Rectal smooth muscle tissue (tissue), 1 donor: ENCODE results near the gene ZC3H12A.
A peak's percentile ranks its signal among the peaks of the same experiment; 100 is the strongest.

ENCODE experiments used
- H3K27ac ChIP-seq: one replicate; pipeline ENCODE4 v1.7.0; 2013; ENCODE audit warnings: low read depth, low read length, inconsistent platforms
- H3K27me3 ChIP-seq: one replicate; pipeline ENCODE4 v1.7.0; 2013; ENCODE audit warnings: low read length; ENCODE audit not compliant: control insufficient read depth, insufficient read depth
- H3K36me3 ChIP-seq: one replicate; pipeline ENCODE4 v1.7.0; 2013; ENCODE audit warnings: low read length; ENCODE audit not compliant: control insufficient read depth, insufficient read depth
- H3K4me1 ChIP-seq: one replicate; pipeline ENCODE4 v1.7.0; 2013; ENCODE audit warnings: low read length; ENCODE audit not compliant: control insufficient read depth, insufficient read depth
- H3K4me3 ChIP-seq: one replicate; pipeline ENCODE4 v1.7.0; 2013; ENCODE audit warnings: low read length
- H3K9ac ChIP-seq: one replicate; pipeline ENCODE4 v1.7.0; 2013; ENCODE audit warnings: low read length

Gene ZC3H12A

DNA sequence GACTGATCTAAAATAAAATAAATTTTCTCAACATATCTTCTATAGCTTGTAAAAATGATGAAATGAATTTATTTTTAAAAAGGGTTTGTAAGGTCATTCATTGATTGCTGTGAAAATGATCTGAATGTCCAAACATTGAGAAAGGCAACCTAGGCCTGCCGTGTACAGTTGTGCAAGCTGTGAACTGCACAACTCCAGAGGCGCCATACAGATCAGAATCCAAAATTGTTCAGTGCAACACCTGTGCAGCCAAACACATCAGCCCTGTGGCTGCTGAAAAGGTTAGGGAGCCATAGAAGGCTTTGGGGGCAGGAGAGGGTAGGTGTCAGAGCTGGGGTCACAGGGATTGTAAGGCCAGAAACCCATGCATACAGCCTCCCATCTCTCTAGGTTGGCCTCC is 9.9 kb upstream of the ZC3H12A start:
- no peak overlapping the region for H3K27ac ChIP-seq
- no peak overlapping the region for H3K4me3 ChIP-seq
- no peaks in the 10 kb centered on the region for H3K36me3 ChIP-seq
- no peaks in the 10 kb centered on the region for H3K4me1 ChIP-seq
- H3K9ac ChIP-seq, result no peak overlapping the region
- H3K27me3 ChIP-seq, result no peaks in the 10 kb centered on the region

DNA sequence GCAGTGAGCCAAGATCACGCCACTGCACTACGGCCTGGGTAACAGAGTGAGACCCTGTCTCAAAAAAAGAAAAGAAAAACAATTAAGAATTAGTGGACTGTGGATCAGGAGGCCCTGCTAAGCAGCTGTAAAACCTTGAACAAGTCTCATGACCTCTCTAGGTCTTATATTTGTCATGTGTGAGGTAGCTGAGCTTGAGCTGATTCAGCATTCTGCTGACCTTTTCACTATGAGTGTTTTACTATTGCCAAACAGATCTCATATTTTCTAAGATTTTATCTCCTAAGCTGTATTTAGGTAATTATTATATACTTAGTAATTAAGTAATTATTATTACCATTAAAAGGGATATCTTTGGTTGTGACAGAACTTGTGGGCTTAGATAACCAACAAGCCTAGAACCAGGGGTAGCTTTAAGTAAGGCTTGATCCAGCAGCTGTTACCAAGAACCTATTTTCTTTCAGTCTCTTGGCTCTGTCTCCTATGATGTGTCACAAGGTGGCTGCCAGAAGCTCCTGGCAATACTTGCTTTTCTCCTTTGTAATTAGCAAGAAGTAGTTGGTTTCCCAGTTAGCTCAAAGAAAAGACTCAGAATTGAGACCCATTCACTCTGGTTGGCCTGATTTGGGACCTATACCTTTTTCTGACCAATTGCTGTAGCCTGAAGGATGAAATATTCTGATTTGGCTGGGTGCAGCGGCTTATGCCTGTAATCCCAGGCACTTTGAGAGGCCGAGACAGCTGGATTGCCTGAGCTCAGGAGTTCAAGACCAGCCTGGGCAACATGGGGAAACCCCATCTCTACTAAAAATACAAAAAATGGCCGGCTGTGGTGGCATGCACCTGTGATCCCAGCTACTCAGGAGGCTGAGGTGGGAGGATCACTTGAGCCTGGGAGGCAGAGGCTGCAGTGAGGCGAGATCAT is 8.5 kb upstream of the ZC3H12A start:
- no peak overlapping the region for H3K27ac ChIP-seq
- no peak overlapping the region for H3K4me3 ChIP-seq
- H3K4me1 ChIP-seq, result no peaks in the 10 kb centered on the region
- no peaks in the 10 kb centered on the region for H3K36me3 ChIP-seq
- no peaks in the 10 kb centered on the region for H3K27me3 ChIP-seq
- H3K9ac ChIP-seq, result no peak overlapping the region

DNA sequence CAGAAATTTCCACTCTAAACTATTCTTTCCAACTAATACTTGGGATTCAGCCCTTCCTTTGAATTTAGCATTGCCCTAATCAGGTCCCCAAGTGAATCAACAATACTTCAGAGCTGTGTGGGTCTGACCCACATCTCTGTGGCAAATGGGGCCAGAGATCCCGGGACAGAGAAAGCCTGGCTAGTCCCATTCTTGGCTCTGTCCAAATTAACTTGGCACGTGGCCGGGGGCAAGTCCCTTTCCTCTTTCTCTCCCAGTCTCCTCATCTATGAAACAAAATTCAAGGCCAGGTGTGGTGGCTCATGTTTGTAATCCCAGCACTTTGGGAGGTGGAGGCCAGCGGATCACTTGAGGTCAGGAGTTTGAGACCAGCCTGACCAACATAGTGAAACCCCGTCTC is 6.3 kb upstream of the ZC3H12A start:
- H3K9ac ChIP-seq, result no peak overlapping the region
- no peaks in the 10 kb centered on the region for H3K27me3 ChIP-seq
- no peak overlapping the region for H3K27ac ChIP-seq
- peaks cover 11% of the 10 kb centered on the region for H3K4me1 ChIP-seq
- no peak overlapping the region for H3K4me3 ChIP-seq
- no peaks in the 10 kb centered on the region for H3K36me3 ChIP-seq

DNA sequence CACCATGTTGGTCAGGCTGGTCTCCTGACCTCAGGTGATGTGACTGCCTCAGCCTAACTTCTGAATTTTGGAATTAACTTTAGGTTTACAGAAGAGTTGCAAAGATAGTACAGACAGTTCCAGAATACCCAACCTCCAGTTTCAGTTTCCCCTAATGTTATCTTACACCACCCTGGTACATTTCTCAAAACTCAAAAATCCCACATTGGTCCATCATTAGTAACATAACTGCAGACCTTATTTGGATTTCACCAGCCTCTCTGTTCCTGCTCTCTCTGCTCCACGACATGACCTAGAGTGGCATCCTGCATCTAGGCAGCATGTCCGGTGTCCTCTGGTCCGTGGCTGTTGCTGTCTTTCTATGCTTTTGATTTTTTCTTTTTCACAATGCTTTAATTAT is 5.0 kb upstream of the ZC3H12A start:
- Histone ChIP-seq H3K36me3 (no peaks in the 10 kb centered on the region), H3K4me3 (no peak overlapping the region), H3K4me1 (peaks cover 20% of the 10 kb centered on the region), H3K27me3 (no peaks in the 10 kb centered on the region), H3K27ac (no peak overlapping the region), H3K9ac (no peak overlapping the region)

DNA sequence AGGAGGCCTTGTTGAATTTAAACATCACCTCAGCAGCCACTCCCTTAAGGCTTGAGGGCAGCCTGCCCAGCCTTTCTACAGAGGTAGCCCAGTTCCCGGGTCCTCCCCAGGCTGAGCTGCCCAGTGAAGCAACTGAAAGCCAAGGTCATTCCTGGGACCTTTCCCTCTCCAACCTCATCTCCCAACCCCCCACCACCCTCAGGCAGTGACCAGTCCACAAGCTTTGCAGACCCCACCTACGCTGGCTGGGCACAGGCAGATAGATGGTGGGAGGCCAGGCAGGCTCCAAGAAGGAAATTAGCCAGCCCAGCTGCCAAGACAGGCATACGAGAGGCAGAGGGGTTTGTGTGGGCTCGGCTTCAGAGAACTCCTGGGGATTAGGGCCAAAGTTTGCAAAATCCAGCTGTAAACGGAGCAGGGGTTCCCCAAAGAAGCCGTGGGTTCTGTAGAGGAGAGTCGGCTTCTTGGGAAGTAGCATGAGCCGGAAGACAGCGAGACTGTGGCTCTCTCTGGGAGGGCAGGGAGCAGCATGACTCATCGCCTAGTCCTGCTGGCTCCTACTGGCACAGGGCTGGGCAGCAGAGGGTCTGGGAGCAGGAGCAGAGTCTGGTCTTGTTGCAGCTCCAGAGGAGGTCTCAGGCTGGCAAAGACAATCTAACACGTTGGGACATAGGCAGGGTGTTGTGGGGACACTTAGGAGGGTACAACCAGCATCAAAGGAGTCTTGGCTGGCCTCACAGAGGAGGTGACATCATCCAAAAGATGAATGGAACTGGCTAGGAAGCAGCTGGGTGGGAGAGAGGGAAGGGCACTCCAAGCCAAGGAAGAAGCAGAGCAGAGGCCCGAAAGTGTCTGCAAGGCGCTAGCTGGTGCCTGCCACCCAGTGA is 2.8 kb upstream of the ZC3H12A start:
- Histone ChIP-seq H3K4me3 (peak overlapping the region; percentile 56), H3K4me1 (peaks cover 37% of the 10 kb centered on the region), H3K27me3 (no peaks in the 10 kb centered on the region), H3K27ac (peak overlapping the region; percentile 68), H3K36me3 (no peaks in the 10 kb centered on the region), H3K9ac (no peak overlapping the region)

DNA sequence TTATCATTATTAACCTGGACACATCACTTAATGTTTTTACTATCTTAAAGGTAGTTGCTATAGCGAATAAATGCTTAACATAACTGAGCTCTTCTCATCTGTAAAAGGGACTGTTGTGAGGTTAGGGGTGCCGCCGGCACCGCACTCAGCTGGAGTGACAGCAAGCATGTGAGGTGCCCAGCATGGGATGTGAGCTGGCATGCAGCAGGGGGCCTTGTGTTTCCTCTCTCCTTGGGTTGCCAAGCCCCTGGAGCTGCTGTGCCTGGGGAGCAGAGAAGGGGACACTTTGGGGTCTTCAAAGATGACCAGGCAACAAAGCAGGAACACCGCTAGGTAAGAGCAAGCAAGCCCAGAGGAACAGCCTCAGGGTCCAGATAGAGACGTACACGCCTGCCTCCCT is 2.1 kb upstream of the ZC3H12A start:
- Histone ChIP-seq H3K27ac (peak overlapping the region; percentile 68), H3K27me3 (no peaks in the 10 kb centered on the region), H3K4me1 (peaks cover 44% of the 10 kb centered on the region), H3K9ac (no peak overlapping the region), H3K4me3 (no peak overlapping the region), H3K36me3 (no peaks in the 10 kb centered on the region)

DNA sequence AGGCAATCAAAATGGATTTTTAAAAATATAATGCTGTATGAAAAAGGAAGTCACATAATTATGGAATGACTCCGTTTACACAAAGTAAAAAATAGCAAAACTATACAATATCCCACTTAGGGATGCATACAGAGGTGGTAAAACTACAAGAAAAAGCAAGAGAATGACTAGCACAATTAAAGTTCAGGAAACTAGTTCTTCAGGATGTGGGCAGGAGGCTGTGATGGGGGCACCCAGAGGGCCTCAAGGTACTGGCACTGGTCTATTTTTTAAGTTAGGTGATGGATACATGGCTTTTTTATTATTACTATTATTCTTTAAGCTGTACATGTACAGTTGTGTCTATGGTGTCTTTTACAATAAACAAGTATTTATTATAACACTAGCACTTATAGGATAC is 1.4 kb upstream of the ZC3H12A start:
- Histone ChIP-seq H3K9ac (no peak overlapping the region), H3K27ac (peak overlapping the region; percentile 92), H3K27me3 (no peaks in the 10 kb centered on the region), H3K36me3 (peaks cover 3% of the 10 kb centered on the region), H3K4me1 (peaks cover 51% of the 10 kb centered on the region), H3K4me3 (no peak overlapping the region)

DNA sequence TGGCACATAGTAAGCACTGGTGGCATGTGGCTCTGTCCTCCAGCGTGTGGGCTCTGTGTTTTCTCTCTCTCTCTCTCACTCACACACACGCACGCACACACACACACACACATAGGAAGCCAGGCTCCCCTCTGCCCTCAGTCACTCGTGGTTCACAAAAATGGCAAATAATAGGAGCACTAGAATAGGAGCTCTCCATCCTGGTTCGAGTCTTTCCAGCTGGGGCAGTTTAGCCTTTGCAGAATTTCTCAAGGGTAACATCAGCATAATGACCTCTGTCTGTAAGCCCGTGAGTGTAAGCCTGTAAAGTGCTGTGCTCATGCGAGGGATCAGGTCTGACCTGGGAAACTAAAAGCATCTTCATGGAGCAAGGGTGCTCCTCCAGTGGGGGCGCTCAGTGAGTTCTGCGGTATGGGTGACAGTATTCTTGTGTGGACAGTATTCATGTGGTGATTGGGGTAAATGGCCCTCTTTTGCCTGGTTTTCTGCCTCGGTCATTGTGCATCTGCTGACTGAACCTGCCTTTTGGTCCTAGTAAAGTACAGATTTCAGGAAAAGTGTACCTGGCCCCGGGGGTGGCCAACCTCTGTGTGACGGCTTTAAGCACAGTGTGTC is 842 bp upstream of the ZC3H12A start:
- Histone ChIP-seq H3K27me3 (no peaks in the 10 kb centered on the region), H3K9ac (peak overlapping the region; percentile 74), H3K4me1 (peaks cover 55% of the 10 kb centered on the region), H3K27ac (peak overlapping the region; percentile 92), H3K36me3 (peaks cover 9% of the 10 kb centered on the region), H3K4me3 (peak overlapping the region; percentile 83)

DNA sequence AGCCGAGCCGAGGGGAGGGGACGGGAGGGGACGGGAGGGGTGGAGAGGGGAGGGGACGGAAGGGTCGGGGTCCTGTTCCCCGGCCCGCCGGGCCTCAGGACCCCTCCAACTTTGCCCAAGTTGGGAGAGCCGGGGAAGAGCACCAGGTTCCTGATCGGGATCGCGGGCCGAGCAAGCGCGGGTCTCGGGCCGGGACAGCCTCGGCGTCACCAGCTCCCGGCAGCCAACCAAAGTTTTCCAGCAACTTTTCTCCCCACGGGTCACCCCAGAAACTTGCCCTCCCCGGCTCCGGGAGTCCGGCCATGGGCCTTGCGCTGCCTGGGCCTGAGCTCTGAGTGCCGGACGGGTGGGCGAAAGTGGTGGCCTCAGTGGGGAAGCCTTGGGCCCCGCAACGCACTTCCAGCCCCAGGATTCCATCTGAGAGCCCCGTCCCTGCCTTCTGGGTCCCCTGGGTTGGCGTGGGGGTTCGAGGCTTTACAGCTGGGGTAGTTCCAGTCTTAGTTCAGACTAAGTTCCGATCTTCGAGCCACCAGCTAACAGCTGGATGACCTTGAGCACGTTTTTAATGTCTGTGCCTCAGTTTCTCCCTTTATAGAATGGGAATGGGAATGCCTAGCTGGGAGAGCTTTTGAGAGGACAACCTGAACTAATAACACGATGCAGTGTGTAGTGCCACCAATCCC is 458 bp downstream of the ZC3H12A start:
- Histone ChIP-seq H3K27ac (peak overlapping the region; percentile 92), H3K9ac (peak overlapping the region; percentile 89), H3K4me3 (peak overlapping the region; percentile 92), H3K27me3 (no peaks in the 10 kb centered on the region), H3K4me1 (peaks cover 68% of the 10 kb centered on the region), H3K36me3 (peaks cover 9% of the 10 kb centered on the region)

DNA sequence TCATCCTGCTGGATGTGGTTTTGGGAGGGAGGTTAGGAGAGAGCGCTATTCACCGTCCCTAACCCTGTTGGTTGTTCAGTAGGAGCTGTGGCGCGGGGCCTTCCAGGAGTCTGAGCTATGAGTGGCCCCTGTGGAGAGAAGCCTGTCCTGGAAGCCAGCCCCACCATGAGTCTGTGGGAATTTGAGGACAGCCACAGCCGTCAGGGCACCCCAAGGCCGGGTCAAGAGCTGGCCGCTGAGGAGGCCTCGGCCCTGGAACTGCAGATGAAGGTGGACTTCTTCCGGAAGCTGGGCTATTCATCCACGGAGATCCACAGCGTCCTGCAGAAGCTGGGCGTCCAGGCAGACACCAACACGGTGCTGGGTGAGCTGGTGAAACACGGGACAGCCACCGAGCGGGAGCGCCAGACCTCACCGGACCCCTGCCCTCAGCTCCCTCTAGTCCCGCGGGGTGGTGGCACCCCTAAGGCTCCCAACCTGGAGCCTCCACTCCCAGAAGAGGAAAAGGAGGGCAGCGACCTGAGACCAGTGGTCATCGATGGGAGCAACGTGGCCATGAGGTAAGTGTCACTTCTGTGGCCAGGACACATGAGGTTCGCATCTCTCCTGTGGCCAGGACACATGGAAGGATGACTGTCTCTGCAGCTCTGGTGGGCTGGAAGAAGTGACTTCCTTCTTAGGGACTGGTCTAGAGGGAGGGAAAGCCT is 1.2 kb downstream of the ZC3H12A start:
- H3K36me3 ChIP-seq, result peaks cover 14% of the 10 kb centered on the region
- H3K27ac ChIP-seq, result peak overlapping the region; percentile 92
- H3K27me3 ChIP-seq, result no peaks in the 10 kb centered on the region
- peak overlapping the region; percentile 92 for H3K4me3 ChIP-seq
- H3K9ac ChIP-seq, result peak overlapping the region; percentile 89
- H3K4me1 ChIP-seq, result peaks cover 73% of the 10 kb centered on the region

DNA sequence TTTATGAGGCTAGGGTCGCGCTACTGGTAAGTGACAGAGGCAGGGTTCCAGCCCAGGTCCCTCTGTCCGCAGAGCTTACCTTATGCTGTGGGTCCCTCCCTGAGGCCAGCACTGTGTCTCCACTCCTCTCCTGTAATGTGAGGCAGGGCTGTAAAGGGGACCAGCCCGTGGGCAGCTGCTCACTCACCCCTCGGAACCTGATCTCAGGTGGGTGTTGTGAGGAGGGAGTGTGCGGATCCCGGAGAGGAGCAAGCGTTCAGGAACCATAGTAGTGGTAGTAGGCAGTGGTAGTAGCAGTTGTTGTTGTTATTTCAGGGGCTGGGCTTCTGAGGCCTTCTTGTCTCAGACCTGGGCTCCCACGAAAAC is 1.7 kb downstream of the ZC3H12A start:
- Histone ChIP-seq H3K36me3 (peaks cover 19% of the 10 kb centered on the region), H3K27ac (peak overlapping the region; percentile 92)

More for the DNA sequence above, 1.7 kb downstream of the ZC3H12A start:
- H3K4me3 ChIP-seq, result peak overlapping the region; percentile 92
- H3K27me3 ChIP-seq, result no peaks in the 10 kb centered on the region
- peaks cover 73% of the 10 kb centered on the region for H3K4me1 ChIP-seq
- H3K9ac ChIP-seq, result peak overlapping the region; percentile 89
